Measurements from ENCODE around the gene FAM120AOS. TPM values are rescaled to one million over a fixed set of nuclear protein-coding genes. Genes with fewer than 3 reads are reported as not detected.

The FAM120AOS gene
- total RNA-seq, 1 donor from 2014 or later: 41.7 TPM

- no peak overlapping the region for H3K4me3 ChIP-seq (ENCODE audit: low read depth, low read length)
- TF ChIP-seq CTCF (IDR thresholded peaks at IDR 0.05; ENCODE audit: insufficient read depth, low read length, poor library complexity, severe bottlenecking): no peak
- no peaks in the 10 kb centered on the region for H3K27me3 ChIP-seq (ENCODE audit: control insufficient read depth, insufficient read depth, low read length)
- DNase-seq (ENCODE audit: low read depth): no peak
- no peaks in the 10 kb centered on the region for H3K36me3 ChIP-seq (ENCODE audit: control insufficient read depth, insufficient read depth, low read length)
These were observed 38.9 kb upstream of the FAM120AOS start for GRCh38 chr9:93492327-93492726.

- DNase-seq (ENCODE audit: low read depth): no peak
- Histone ChIP-seq H3K36me3 (ENCODE audit: control insufficient read depth, insufficient read depth, low read length) (no peaks in the 10 kb centered on the region), H3K27me3 (ENCODE audit: control insufficient read depth, insufficient read depth, low read length) (no peaks in the 10 kb centered on the region), H3K4me3 (ENCODE audit: low read depth, low read length) (no peak overlapping the region)
- TF ChIP-seq CTCF (IDR thresholded peaks at IDR 0.05; ENCODE audit: insufficient read depth, low read length, poor library complexity, severe bottlenecking): no peak
These were observed 38.3 kb upstream of the FAM120AOS start for GRCh38 chr9:93491593-93492232.

- no peak for DNase-seq (ENCODE audit: low read depth)
- no peak for TF ChIP-seq CTCF (IDR thresholded peaks at IDR 0.05; ENCODE audit: insufficient read depth, low read length, poor library complexity, severe bottlenecking)
- Histone ChIP-seq H3K4me3 (ENCODE audit: low read depth, low read length) (no peak overlapping the region), H3K27me3 (ENCODE audit: control insufficient read depth, insufficient read depth, low read length) (no peaks in the 10 kb centered on the region), H3K36me3 (ENCODE audit: control insufficient read depth, insufficient read depth, low read length) (peaks cover 1% of the 10 kb centered on the region)
These were observed 34.9 kb upstream of the FAM120AOS start for GRCh38 chr9:93488244-93488643.

GRCh38 chr9:93486268-93486667, 32.9 kb upstream of the FAM120AOS start:
- no peak overlapping the region for H3K4me3 ChIP-seq (ENCODE audit: low read depth, low read length)
- no peaks in the 10 kb centered on the region for H3K27me3 ChIP-seq (ENCODE audit: control insufficient read depth, insufficient read depth, low read length)
- TF ChIP-seq CTCF (IDR thresholded peaks at IDR 0.05; ENCODE audit: insufficient read depth, low read length, poor library complexity, severe bottlenecking): no peak
- H3K36me3 ChIP-seq (ENCODE audit: control insufficient read depth, insufficient read depth, low read length): peaks cover 1% of the 10 kb centered on the region
- DNase-seq (ENCODE audit: low read depth): no peak

GRCh38 chr9:93483497-93483896, 30.1 kb upstream of the FAM120AOS start:
- H3K4me3 ChIP-seq (ENCODE audit: low read depth, low read length): no peak overlapping the region
- TF ChIP-seq CTCF (IDR thresholded peaks at IDR 0.05; ENCODE audit: insufficient read depth, low read length, poor library complexity, severe bottlenecking): no peak
- no peaks in the 10 kb centered on the region for H3K27me3 ChIP-seq (ENCODE audit: control insufficient read depth, insufficient read depth, low read length)
- peaks cover 1% of the 10 kb centered on the region for H3K36me3 ChIP-seq (ENCODE audit: control insufficient read depth, insufficient read depth, low read length)
- DNase-seq (ENCODE audit: low read depth): no peak

GRCh38 chr9:93480728-93481324, 27.4 kb upstream of the FAM120AOS start:
- Histone ChIP-seq H3K27me3 (ENCODE audit: control insufficient read depth, insufficient read depth, low read length) (no peaks in the 10 kb centered on the region), H3K4me3 (ENCODE audit: low read depth, low read length) (no peak overlapping the region), H3K36me3 (ENCODE audit: control insufficient read depth, insufficient read depth, low read length) (peaks cover 1% of the 10 kb centered on the region)
- TF ChIP-seq CTCF (IDR thresholded peaks at IDR 0.05; ENCODE audit: insufficient read depth, low read length, poor library complexity, severe bottlenecking): no peak
- DNase-seq (ENCODE audit: low read depth): no peak
